NCI-H1092 (cell line): Measurements from ENCODE around the gene ARHGEF28.

Source experiments
- DNase-seq: peaks from one replicate; lab custom pipeline; 2025; lab: John Stamatoyannopoulos, UW

ARHGEF28 gene

DNA sequence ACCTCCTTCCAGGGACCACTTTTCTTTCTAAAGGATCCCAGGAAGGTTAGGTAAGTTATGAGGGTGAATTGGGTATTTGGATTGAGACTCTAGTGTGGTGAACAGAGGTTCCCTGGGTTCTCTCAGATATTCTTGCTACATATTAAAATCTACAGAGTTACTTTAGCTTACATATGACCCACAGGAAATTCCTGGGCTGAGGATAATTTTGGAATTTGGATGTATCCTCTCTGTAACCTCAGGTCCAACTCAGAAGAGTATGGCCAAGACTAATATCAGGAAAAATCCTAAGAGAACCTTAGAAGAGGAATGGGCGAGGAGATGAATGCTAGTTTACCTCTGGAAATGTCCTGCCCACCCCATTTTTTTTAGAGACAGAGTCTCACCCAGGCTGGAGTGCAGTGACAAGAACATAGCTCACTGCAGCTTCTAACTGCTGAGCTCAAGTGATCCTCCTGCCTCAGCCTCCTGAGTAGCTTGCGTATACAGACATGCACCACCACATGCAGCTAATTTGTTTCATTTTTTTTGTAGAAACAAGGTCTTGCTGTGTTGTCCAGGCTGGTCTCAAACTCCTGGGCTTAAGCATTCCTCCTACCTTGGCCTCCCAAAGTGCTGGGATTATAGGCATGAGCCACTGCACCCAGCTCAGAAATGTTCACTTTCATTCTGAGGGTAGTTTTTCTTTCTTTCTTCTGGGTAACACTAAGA lies 196.4 kb downstream of the ARHGEF28 start:
- no peak for DNase-seq

DNA sequence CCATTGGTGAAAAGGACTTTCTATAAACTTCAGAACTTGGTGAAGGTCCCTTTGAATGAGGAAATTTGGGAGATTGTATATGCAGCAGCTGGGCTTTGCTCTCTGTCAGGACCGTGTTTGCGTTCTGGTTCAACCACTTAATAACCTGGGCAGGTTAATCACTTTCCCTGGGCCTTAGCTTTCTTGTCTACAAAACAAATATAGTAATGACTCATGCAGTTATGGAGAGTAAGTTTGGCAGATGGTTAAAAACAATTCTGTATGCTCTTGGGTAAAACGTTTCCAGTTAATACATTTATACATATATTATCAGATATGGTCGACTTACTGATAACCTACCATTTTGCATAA lies 197.0 kb downstream of the ARHGEF28 start:
- DNase-seq: no peak

DNA sequence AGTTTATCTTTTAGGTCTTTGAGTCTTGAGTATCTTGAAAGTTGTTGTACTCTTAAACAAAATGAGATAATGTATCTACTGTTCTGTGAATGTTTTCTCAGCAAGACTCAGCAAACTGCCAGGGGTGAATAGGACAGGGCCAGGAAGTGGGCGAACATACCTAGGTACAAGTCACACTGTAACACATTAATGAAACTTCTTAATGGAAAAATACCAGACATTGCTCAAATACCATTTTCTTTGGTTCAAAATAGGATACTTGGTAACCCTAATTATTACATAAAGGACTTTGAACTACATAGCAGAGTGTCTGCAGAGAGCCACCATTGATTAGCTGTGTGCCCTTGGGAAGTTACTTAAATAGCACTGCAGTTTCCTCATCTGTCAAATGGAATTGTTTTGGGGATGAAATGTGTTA lies 197.5 kb downstream of the ARHGEF28 start:
- DNase-seq: no peak

DNA sequence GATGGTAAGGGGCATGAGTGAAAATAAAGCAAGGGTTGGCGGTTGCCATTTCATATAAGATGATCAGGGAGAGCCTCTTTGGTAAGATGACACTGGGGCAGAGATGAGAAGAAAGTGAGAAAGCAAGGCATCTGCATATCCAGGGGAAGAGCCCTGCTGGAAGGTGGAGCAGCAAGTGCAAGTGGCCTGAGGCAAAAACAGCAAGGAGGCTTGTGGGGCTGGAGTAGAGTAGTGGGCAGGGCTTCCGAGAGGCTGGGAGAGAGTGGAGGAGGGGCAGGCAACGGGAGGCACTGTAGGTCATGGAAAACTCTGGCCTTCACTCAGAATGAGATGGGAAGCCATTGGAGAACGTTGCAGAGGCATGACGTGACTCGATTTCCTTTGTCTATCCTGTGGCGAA lies 199.2 kb downstream of the ARHGEF28 start:
- DNase-seq: no peak

DNA sequence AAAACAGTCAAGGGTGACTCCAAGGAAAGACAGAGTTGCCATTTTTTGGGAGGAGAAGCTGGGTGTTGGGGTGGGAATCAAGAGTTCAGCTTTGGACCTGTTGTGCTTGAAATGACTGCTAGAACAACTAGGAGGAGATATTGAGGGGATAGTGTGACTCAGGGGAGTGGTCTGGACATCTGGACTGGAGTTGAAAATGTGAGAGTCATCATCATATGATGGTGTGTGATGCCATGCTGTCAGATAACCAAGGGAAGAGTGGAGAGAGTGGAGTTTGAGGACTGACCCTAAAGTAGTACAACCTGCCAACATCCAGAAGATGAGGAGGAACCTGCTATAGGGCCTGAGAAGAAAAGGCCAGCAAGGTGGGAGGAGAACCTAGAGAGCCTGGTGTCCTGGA lies 199.7 kb downstream of the ARHGEF28 start:
- no peak for DNase-seq

DNA sequence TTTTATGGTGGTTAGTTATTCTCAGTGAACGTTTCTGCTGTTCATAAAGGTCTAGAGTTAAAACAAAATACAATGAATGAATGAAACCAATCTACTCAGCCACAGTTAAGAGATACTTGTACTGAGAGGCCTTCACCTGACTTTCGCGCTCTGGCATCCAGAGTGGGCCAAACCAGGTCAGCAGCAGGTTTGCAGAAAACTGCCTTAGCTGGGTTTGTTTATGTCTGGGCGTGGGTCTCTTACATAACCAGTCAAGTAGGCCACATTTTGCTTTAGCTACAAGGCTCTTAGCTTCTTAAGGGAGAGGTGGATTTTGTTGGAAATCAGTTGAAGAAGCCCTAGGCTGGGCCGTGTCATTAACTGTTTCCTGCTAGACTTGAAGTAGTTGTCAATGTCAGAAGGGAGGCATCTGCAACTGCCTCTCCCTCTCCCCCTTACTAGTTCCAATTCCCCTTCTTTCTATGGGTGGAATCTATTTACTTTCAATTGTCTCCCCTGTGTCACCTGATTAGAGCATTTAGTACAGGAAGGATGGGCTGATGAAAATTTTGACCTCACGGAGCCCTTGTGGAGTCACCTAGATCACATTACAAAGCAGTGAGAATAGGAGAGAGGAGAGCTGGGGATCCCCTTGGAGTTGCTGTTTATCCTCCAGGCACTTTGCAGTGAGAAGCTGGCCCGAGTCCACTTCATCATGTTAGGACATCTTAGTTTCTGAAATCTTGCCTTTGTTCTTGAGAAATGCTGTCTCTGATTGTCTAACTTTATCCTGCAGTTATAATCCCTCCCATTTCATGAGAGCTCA lies 200.5 kb downstream of the ARHGEF28 start:
- DNase-seq: no peak

DNA sequence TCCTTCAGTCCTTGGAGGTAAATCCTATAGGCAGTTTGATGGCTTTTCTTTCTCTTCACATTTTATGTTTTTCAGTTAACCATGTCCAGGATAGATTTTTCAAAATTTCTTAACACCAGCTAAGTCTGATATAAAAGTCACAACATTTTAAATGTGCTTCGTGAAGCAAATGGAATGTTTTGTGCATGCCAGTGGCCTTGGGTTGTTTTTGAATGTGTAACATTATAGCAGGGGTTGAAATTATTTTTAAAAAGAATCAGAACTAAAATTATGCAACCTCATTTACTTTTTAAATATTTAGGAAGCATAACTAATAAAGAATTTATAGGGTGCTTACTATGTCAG lies 201.1 kb downstream of the ARHGEF28 start:
- no peak for DNase-seq

DNA sequence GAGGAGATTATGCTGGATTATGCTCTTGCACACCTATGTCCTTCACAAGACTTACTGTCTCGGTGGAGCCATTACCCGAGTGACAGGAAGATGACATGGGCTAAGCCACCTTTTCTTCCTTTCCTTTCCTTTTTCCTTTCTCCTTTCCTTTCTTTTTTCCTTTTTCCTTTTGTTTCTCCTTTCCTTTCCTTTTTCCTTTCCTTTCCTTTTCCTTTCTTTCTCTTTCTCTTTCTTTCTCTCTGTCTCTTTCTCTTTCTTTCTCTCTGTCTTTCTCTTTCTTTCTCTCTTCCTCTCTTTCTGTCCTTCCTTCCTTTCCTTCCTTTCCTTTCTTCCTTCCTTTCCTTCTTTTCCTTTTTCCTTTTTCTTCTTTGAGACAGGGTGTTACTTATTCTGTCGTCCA lies 202.5 kb downstream of the ARHGEF28 start:
- no peak for DNase-seq

DNA sequence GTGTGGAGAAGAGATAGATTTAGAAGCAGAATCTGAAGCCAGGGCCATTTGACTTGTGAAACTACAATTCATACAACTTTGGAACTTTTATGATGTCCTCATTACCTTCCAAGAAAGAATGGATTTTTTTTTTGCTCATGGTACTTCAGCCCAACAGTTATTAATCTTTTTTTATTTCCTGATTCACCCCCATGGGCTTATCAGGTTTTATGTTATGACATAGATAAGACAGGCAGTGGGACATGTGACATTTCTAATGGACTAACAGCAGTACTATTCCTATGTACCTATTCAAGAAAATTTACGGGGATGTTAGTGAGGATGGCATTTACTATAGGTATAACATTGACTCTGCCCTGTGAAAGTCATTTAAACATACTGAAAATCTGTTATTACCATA lies 204.7 kb downstream of the ARHGEF28 start:
- no peak for DNase-seq

DNA sequence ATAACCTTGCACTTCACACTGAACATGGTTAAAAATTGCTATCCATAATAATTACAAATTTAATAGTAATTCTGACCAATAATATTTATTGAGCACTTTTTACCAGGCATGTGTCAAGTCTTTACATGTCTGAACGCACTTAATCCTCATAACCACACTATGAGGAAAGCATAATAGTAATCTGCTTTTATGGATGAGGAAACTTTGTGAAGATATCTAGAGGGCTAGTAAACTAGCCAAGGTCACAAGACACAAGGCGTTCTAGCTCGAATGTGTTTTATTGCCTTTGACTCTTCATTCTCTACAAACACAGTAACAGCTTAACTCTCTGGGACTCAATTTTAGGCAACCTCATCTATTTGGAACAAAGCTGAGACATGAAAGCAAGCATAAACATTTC lies 205.1 kb downstream of the ARHGEF28 start:
- DNase-seq: no peak

DNA sequence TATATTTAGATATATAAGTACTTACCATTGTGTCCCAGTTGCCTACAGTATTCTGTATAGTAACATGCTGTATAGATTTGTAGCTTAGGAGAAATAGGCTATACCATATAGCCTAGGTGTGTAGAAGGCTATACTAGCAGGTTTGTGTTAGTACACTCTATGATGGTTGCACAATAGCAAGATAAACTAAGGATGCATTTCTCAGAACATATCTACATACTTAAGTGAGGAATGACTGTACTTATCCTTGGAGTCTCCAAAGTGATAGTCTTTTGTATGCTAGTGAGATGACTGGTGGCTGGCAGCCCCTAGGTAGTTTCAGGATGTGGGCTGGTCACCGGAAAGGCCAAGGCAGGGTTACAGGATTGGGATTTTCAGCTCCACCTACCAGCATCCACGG lies 208.7 kb downstream of the ARHGEF28 start:
- DNase-seq: no peak

DNA sequence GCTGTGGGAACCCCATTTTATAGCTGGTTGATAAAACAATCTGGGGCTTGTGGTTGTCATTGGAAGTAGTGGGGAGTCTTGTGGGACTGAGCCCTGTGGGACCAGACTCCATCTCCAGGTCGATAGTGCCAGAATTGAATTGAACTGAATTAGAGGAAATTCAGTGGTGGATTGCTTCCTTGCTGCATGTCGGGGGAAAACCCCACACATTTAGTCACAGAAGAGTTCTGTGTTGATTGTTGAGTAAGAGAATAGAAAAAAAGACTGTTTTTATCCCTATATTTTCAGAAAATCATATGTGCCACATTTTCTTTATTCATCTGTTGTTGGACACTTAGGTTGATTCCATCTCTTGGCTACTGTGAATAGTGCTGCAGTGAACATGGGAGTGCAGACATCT lies 209.7 kb downstream of the ARHGEF28 start:
- DNase-seq: no peak

DNA sequence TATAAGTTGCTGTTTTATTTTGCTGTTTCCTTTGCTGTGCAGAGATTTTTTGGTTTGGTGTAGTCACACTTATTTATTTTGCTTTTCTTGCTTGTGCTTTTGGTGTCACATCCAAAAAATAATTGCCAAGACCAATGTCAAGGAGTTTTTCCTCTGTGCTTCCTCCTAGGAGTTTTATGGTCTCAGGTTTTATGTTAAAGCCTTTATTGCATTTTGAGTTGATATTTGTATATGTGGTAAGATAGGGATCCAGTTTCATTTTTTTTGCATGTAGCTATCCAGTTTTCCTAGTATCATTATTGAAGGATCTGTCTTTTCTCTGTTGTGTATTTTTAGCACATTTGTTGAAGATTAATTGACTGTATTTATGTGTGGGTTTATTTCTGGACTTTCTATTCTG lies 210.6 kb downstream of the ARHGEF28 start:
- no peak for DNase-seq

DNA sequence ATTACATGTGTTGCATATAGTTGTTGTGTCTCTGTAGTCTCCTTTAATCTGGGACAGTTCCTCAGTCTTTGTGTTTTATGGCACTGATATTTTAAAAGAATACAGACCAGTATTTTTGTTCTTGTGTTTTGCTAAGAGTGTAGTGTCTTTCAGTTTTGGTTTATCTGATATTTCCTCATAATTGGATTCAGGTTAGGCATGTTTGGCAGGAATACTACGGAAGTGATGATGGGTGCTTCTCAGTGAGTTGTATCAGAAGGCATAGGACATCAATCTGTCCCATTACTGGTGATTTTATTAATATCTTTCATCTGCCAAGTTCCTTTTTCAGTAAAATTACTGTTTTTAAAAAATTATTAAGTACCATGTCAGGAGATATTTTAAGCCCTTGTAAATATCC lies 212.9 kb downstream of the ARHGEF28 start:
- DNase-seq: no peak

DNA sequence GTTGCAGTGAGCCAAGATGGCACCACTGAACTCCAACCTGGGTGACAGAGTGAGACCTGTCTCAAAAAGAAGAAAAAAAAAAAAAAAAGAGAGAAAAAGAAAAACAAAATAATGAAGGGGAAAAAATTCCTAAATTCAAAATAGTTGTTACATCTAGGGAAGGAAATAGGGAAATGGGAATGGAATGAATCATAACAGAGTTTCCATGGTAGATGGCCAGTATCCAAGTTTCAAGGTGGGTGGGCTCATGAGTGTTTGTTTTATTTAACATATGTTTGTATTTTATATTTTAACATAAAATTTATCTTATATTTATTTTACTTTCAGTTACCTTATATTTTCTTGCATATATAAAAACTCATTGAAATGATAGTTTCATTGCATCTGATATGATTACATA lies 215.6 kb downstream of the ARHGEF28 start:
- DNase-seq: no peak

DNA sequence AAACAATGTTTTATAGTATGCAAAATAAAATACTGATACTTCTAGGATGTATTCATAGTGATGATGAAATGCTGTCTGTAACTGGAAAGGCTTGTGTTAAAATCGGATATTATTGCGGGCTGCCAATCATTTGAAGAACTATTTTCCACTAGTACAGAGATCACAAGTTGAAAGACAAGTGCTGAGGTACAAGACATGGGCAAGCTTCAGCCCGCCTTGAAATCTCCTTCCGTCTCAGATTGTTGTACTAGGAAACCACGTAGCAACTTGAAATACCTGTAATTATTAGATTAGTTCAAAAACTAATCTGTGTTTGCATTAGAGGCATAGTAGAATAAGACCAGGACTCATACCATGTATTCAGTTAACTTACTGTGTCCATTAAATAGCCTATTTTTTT lies 218.2 kb downstream of the ARHGEF28 start:
- DNase-seq: no peak

DNA sequence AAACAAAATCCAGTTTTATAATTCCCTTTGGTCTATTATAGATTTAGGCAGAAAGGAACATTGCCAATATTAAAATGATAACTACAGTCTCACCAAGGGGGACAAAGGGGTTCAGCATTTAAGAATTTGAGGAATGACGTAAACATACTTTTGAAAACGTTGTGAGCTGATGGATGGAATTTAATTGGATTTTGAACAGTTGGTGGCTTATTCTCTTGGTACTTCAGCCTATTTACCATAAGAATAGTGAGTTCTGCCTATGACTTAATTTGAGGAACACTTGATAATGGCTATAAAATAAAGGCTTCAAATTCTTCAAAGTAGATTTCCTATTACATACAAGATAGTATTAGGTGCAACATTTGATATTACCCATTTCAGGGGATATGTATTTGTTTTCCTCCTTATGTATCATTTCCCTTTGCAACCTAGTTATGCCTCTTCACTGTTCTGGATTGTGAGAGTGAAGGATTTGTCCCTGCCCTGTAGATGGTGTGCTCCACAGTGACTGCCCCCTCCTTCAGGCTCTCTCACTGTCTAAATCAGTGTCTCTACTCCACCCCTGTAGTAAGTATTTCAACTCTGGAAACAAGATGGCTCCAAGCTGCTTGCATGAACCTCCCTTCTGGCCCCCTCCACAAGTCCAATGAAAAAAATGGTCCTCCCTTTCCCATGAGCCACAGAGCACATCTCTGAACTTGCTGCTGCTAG lies 225.6 kb downstream of the ARHGEF28 start:
- DNase-seq: no peak

DNA sequence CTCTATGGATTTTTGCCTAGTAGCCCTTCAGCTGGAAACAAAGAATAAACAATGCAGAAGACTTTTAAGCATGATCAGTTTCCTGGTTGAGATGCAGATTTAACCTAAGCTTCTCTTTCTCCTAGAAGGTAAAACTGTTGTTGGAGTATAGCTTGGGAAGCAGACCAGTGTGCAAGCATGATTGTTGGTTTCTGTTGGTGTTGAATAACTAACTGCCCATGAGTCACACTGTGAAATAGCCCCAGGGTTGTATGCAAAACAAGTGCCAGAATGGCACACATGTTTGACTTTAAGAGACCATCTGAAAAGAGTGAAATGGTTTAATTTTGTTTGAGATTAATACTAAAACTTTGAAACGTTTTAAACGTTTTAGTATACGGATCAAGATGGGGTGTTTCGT lies 227.1 kb downstream of the ARHGEF28 start:
- DNase-seq: no peak

DNA sequence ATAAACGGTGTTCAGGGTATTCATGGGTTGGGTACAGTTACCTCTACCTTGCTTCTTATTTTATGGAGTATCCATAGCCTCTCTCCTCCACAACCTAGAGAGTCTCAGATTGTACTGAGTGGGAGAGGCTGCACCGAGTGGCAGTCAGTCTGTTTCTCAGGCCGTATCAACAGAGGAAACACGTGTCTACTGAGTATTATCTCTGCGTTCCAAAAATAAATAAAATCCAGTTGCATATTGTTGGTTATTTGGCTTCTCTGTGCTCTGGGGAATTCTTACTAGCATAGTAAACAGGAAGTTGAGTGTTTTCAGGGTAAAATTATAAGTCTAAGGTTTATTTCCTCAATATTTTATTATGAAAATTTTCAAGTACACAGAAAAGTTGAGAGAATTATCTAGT lies 231.0 kb downstream of the ARHGEF28 start:
- DNase-seq: no peak

DNA sequence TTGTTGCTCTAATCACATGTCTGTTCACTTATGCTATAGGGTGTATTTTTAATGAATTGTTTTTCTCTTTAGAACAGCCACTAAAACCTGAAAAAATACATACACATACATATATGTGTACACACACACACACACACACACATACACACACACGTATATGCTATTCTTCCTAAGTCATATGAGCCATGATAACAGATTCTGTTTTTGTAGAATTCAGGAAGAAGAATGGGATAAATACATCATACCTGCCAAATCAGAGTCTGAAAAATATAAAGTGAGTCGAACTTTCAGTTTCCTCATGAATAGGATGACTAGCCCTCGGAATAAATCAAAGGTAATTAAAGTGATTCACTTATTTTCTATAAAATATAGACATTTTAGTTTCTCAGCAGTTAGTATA lies 231.4 kb downstream of the ARHGEF28 start:
- DNase-seq: no peak

DNA sequence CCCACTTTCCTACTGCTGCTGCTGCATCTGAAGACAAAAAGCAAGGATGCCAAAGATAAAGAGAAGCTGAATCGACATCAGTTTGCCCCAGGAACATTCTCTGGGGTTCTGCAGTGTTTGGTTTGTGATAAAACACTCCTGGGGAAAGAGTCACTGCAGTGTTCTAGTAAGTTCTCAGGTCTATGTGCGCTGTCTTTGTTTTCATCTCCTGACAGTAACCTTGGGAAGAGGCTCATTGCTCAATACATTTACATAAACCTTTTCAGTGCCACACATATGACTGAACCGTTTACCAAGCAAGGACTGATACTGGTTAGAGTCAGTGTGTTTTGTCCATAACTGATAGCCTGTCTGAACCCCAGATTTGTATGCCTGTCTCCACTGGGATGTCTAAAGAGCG lies 232.1 kb downstream of the ARHGEF28 start:
- DNase-seq: no peak

DNA sequence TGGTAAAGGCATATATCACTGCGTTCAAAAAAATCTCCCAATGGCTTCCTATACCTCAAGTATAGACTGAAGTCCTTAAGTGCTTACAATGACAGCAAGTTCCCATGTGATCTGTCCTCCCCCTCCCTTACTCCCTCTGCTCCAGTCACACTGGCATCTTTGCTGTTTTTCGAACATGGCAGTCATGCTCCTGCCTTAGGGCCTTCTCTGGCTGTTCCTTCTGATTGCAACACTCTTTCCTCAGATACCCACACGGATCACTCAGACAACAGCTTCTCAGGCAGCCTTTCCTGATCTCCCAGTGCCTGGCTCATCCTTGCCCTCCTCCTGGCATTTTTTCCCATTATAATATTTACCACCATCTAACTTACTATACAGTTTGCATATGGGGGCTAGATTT lies 232.8 kb downstream of the ARHGEF28 start:
- no peak for DNase-seq

DNA sequence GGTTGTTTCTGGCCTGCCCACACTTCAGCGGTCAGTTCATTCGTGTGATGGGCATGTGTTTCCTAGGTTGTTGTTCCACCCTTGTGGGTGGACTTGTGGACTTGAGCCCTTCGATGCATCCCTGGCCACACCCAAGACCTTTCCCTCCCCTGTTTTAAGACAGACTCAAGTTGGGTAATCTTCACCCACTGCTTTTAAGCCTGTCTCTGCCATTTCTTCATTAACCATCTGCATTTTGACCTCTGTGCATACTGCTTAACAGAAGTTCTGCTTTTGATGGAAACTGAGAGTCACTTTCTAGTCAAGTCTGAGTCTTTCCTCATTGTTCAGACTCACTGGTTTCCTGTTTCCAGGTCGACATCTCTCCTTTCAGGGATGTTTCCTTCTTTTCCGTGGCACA lies 233.7 kb downstream of the ARHGEF28 start:
- no peak for DNase-seq
